Hippocampal formation (tissue), 2 donors: ENCODE results near the gene SUN5.

Experiments
- DNase-seq, 2 donors: peaks; one replicate each; lab custom pipeline; 2025; lab: John Stamatoyannopoulos, UW

Gene SUN5

DNA sequence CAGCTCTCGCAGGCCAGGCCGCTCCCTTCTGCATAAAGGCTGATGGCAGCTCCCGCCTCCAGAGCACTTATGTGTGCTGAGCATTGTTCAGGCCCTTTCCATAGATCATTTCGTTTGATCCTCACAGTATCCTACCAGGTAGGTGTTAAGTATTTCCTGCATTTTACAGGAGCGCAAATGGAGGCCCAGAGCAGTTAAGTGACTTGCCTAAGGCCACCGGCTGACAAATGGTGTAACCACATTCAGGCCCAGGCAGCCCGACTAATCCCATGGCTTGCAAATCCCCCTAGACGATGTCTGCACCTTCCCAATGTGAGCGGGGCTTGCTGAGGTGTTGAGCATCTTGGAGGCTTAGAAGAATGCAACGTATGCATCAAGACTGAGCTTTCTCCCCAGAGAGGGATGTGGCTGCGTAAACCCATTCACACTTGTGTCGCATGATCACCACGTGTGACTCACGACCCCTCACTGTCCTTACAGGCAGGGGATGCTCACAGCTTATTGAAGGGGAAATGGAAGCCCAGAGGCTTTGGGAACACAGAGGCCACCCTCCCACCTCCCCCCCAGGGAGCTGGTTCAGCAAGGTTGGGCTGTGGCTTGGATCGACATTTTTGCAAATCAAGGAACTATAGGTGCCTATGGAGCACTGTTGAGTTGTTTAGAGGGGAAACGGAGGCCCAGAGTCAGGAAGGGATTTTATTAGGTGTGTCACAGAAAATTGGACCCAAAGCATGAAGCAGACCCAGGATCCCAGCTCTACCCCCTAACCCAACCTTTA is 10.3 kb upstream of the SUN5 start:
- no peak for DNase-seq

DNA sequence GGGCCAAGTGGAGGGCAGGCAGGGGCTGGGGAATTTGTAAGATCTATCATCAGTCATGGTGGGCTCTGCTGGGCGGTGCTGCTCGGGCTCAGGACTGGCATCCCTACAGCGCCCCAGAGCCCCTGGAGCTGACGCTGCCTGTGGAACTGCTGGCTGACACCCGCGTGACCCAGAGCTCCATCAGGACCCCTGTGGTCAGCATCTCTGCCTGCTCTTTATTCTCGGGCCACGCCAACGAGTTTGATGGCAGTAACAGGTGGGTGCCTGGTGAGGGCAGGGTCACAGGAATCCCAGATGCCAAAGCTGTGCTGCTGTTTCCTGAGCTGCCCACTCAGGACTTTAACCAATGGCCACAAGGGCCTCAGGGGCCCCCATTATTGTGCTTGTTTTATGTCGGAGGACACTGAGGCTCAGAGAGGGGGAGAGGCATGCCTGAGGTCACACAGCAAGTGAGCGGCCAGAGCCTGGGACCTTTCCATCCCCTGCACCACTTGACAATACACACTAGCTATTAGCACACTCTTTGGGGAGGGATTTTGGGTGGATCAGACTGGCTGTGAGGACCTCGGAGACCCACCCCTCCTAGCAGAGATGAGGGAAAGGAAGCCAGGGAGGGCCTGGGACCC is 9.6 kb upstream of the SUN5 start:
- DNase-seq, result no peak

DNA sequence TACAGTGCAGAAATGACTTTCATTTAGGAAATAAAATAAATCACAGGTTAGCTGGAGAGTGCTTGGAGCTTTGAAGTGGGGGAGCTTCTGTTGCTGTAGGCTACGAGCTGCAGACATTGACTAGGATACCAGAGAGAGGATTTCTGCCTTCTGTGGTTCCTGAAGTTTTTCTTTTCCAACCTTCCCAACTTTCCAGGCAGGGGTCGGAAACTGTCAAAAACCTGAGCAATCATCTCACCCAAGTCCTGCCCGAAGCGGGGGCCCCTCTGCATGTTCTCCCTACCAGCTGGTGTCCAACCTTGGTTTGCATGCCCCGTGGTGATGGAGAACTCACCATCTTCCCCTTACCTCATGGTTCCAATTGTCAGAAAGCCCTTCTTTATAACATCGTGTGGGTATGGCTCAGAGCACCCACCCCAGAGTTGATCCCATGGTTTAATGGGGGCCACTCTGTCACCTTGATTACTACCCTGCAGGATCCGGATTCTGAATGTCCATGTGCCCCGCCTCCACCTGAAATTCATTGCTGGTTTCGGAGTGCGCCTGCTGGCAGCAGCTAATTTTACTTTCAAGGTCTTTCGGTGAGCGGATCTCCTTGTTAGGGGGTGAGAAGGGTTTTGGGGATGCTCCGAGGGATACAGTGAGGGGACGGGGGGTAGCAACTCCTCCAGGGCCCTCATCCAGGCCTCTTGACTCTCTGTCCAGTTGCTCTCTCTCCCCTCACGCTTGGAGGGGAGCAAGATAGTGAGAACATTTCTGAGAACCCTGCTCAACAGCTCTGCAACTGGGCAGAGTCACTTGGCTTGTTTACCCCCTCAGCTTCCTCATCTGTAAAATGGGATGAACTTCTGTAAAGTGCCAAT is 8.3 kb upstream of the SUN5 start:
- DNase-seq, result no peak

DNA sequence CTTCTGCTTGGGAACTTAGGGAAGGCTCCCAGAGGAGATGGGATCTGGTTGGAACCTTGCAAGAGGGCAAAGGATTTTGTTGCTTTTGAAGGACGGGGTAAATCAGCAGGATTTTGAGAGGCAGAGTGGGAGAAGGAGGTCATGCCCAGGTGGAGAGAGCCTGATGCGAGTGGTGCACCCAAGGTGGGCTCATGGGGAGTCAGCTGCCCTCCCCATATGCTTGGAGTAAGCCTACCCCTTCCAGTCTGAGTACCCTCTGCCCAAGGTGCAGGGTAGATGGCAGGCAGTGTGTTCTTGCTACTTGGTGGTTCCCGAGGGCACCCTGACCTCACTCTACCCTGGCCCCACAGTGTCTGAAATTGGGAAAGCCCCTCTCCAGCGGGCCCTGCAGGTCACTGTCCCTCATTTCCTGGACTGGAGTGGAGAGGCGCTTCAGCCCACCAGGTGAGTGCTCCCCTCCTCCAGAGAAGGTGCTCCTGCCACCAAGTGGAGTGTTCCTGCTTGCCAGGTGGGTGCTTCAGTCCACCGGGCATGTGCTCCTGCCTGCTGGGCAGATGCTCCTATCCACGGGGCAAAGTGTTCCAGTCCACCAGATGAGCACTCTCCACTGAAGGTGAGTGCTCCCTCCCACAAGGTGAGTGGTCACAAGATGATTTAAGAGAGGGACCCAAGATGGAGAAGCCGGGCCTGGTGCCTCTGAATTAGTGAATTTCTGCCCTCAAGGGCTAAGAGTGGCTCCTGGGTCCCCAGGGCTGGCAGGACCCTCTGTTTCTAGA is 6.6 kb upstream of the SUN5 start:
- DNase-seq, result no peak

DNA sequence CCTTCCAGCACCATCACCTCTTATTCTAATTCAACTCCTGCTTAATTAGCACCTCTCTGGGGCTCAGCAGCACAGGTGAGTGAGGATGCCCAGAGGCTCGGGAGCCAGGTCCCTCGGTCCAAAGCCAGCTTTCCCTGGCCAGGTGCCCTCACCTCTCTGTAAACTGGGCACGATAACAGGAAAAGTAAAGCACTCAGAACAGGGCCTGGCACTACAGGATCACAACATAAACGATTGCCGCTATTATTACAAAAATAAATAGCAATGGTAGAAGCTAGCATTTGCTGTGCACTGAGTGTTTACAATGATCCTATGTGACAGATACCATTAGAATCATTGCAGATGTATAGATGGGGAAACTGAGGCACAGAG is 5.9 kb upstream of the SUN5 start:
- DNase-seq, result no peak

DNA sequence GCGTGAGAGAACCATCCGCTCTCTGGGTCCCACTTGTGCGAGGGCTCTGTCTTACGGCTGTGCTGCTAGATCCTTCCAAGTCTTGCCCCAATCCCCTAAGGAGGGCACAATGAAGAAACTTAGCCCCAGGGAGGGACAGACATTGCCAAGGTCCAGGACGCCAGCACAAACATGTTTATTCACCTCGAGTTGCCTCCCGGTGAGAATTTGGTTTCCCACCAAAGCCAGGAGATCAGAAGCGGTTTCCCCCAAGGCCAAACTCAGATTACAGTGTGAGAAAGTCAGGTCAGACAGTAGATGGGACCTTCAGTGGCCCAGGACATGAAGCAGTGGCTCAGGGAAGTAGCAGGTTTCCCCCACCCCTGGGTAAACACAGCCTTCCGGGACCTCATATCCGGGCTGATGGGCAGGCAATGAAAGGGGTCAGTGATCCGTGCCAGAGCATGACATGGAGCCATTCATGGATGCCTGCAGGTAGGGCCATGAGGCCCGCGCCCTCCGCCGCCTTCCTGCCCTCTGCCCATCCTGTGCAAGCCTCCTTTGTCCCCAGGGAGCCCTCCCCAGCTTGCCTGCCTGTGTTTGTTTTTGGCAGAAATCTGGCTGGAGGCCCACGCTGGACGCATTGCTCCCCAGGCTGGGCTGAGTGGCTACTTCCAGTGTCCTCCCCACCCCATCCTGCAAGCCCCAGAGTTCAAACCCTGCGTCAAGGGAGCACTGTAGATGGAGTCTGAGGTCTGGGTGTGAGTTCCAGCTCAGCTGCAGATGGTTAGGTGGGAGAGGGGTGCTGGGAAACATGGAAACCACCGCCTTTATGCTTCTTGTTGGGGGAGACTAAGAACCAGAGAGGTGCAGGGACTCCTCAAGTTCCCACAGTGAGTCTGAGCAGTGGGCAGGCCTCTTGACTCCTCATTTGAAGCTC is 5.2 kb upstream of the SUN5 start:
- no peak for DNase-seq

DNA sequence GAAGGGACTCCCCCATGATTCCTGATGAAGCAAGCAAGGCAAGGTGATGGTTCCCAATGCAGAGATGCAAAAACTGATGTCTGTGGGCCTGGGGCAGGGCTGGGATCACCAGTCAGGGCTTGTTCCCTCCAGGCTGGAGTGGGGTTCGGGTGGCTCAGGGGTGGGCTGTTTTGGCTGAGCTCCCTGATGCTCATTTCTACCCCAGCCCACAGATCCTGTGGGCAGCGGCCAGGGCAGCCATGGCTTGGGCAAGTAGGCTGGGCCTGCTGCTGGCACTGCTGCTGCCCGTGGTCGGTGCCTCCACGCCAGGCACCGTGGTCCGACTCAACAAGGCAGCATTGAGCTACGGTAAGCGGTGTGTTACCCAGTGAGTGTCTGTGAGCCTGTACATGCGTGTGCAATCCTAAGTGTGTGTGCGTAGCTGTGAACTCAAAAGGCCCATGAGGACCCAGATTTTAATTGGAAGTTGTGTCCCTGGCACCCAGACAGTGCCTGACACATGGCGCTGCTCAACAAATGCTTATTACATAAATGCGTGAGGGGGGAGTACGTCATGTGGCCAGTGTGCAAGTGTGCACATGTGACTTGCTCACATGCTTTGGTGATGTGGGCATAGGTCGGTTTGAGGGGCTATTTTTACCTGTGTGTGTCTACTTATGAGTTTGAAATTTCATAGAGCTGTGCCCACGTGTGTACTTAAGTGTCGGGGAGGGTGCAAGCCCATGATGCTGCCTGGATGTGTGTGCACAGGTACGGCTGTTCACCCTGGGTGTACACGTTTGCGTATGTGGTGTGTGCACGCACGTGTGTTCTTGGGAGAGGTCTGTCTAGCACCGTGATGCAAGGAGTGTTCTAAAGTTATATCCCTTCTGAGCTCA is 4.3 kb upstream of the SUN5 start:
- no peak for DNase-seq

DNA sequence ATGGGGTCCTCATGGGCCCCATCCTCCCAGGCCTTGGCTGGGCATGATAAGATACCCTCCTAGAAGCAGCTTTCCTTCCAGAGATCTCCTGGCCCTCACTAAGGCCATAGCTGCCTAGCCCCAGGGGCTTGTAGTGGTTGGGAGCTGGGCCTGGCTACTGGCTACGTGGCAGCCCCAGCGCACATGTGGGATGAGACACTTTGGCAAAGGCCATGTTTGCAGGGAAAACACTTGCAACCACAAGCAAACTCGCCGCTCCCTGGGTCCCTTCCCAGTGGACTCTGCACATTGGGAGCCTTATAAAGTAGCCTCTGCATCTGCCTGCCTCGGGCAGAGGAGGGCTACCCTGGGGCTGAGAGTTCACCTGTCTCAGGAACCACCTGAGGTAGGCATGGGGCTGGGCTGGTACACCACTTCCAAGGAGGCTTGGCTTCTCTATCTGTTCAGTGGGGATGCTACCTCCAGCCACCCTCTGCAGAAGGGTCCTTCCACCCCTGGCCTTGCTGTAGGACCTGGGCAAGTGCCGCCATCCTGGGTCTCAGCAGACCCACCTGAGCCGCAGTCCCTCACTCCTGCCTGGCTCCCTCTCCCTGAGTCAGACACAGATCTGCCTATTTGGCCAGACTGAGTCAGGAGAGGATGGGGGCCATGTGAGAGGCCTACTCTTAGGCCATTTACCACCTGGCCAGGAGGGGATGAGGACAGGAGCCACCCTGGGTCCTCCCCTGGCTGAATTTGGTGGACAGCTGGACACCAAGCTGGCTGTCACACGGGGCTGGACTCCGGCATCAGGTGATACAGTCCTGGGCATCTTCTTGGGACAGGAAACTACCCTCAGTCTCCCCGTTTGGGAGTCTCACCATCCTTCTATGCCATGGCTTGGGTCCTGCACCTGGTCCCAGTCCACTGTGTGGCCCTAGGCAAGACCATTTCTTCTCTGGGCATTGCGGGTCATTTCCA is 3.4 kb upstream of the SUN5 start, which contains the start of gene BPIFB2:
TSS of gene BPIFB2 (plus strand) at position 329 of the 960 bp plus-strand sequence. CDS start 871 bp downstream, outside the sequence.
- DNase-seq, result no peak

DNA sequence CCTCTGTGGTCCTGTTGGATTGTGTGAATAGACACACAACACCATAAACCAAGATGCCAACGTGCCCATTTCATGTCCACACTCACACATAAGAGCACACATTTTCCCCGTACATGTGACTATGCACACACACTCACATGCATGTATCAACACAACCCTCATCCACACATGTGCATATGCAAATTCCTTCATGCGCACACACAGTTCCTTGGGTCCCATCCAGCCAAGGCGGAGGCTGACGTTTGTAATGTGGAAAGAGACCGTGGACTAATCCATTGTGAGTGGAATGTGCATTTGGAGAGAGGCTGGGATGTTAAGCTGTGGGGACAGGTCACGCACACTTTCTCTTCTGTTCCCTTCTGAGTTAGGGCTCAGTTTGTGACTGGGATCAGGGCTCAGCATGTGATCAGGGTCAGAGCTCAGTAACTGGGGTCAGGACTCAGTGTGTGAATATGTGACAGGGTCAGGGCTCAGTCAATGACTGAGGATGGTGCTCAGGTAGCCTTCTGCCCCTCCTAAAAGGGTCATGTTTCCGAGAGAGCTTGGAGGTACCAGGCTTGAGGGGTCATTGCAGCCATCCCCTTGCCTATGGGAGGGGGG is 2.6 kb upstream of the SUN5 start:
- DNase-seq, result no peak

DNA sequence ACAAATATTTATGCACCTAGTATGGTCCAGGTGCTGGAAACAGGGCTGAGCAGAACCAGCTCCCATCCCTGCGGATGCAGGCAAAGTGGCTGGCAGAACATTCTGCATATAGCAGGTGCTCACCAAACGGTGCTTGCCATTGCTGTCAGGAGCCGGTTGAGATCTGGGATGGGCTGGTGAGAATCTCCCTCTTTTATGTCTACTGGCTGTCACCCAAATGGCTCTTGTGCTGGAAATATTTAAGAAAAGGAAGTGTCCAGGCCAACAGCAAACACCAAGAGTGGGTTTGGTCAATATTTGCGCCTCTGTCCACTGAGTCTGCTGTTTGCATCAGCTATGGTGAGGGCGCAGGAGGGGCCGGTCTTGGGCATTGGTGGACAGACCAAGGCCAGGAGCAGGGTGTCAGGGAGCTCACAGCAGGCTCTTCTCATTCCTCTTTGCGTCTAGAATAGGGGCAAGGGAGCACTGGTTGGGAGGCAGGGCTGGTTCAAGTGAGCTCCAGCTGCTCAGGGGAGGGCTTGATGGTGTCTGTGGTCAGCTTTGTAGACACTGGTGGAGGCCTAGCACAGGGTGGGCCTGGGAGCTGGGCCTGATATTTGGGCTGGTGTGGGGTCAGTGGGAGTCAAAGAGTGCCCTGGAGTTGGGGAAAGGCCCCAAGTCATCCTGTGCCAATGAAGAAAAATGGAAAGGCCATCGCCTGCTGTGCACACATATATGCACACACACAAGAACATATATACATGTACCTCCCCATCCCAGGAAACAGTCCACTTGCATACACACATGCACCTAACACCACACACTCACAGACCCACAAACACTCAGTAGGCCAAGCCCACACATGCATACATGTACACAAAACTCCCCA is 1.9 kb upstream of the SUN5 start:
- DNase-seq, result no peak

DNA sequence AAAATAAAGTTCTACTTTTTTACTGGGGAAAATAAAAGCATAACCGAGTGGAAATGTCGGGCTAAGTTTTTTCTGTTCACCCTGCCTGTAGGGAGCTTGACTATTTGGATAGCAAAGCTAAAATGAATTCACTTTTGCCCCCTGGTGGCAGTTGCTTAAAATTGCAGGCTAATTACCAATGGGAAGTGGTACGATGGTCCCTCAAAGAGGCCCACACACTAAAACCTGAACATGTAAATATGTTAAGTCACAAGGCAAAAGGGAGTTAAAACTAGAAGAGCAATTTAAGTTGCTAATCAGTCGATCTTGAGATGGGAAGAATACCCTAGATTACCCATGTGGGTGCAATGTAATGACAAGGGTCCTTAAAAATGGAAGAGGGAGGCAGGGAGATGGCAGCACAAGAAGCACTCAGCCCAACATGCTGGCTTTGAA is 916 bp upstream of the SUN5 start:
- DNase-seq, result no peak

DNA sequence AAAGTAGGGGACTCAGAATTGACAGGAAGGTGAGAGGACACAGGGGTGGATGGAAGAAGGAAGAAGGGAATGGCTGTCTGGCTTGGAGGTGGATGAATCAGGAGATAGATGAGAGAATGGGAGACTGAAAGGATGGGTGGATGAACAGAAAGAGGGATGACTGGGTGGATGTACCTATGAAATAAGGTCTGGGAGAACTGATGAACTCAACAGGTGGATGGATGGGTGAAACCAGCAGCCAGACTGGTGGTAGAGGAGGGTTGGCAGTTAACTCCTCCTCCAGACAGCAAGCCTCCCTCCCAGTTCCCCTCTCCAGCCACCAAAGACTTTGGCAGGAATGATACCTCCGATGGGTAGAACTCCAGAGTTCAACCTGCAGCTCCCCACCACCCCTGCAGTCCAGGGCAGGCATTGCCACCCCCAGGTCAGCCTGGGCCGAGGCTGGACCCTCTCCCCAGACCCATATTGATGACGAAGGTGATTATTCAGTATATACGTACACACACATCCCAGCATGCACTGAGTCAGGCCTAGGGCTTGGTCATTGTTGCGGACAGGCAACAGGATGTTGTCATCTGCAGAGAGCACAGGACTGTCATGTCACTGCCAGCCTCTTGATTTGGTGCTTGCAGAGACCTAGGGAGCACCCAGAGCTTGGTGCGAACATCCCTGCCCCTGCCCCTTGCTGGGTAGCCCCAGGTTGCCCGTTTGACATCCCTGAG is 2.0 kb downstream of the SUN5 start:
- no peak for DNase-seq

DNA sequence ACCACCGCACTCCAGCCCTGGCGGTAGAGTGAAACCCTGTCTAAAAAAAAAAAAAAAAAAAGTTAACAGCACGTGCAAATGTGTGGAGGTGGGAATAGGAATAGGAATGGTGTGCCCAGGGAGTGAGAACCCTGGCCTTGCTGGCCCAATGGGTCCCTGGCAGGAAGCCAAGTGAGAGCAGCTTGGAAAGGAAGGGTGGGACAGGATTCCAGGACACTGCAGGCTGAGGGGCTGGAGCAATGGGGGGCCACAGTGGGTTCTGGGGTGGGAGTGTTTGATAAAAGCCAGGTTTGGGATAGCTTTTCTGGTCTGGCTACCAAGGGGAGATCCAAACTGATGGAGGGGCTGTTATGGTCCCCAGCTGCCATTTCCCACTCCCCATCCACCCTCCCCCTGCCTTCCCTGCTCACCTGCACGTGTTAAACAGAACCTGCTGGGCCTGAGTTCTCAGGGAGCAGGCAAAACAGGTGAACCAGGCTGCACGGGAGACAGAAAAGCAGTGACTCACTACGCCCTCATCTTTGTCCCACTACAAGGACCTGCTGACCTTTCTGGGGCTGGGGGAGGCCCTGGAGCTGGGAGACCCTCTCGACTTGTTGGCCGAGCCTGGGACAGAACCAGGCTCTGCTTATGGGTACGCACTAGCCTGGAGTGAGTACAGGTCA is 3.3 kb downstream of the SUN5 start:
- no peak for DNase-seq

DNA sequence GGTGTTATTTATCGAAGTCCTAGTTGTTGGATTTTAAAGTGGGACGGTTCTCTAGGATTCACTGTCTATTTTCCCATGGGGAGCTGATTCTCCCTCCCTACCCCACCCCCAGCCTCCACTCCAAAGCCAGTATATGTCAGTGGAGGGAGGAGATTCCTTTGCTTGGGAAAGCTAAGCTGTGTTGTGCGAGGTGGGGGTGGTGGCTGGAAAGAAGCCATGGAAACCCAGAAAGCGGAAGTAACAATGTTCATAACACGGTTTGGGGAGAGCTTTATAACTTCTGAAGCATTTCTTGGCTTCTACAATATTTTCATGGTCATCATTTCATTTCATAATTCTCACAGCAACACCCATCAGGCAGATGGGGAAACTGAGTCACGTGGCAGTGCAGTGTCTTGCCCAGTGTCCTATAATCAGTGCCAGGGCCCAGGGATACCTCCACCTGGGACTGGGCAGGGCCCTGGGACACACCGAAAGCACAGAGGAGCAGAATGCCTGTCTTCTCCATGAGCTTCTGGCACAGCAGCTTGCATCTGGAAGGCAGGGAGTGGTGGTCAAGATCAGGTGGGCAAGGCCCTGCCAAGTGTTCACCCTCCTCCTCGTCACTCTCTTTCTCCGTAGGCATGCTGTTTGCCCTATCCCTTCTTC is 4.5 kb downstream of the SUN5 start:
- DNase-seq, result no peak

DNA sequence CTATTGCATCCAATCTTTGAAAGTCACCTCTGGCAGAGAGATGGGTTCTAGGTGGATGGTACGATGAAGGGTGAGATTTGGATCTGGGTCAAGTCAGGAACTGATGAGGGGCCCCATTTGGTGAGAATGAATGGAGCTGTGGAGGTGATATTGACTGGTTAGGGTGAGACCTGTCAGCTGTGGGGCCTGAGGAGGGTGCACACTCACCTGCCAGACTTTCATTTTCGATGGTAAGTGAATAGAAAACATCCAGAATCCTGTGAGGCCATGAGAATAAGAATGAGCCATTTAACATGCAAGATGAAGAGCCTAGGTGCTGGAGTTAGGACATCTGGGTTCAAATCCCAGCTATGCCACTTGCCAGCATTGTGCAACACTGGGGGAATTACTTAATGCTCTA is 6.8 kb downstream of the SUN5 start:
- no peak for DNase-seq
